MM.1S (cell line): ENCODE measurements around the gene TCP11.

Experiments
- EZH2 ChIP-seq: fragments of 300-600 bp; sonication (generic); optimal IDR thresholded peaks from 2 replicates; pipeline ENCODE3; 2017; ENCODE audit warnings: low read depth, mild to moderate bottlenecking, antibody characterized with exemption, low read length, mixed read lengths
- TF ChIP-seq, protein P1 (sequence below): fragments of 300-600 bp; sonication (generic); IDR thresholded peaks from 2 replicates; pipeline ENCODE4 v1.5.1; 2016; ENCODE audit warnings: antibody characterized with exemption, low read length, mixed read lengths

DNA sequence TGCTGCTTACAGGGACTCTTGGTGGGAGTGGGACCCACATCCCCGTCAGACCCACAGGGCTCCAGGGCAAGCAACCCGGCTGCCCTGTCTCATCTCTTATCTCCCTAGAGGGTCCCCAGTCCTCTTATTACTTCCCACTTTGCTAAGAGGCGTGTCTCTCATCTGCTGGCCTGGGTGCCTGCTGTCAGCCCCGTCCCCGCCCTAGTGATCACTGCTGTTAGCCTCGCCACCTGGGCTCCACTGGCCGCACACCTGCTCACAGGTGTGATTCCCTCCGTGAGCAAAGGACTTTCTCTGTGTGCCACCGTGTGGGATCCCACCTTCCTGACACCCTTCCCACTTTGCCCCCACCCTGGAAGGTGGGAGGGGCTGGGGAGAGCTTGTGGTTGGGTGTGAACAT, 57.6 kb downstream of the TCP11 start:
- no peak for TF ChIP-seq EZH2
- TF ChIP-seq, protein P1, sequence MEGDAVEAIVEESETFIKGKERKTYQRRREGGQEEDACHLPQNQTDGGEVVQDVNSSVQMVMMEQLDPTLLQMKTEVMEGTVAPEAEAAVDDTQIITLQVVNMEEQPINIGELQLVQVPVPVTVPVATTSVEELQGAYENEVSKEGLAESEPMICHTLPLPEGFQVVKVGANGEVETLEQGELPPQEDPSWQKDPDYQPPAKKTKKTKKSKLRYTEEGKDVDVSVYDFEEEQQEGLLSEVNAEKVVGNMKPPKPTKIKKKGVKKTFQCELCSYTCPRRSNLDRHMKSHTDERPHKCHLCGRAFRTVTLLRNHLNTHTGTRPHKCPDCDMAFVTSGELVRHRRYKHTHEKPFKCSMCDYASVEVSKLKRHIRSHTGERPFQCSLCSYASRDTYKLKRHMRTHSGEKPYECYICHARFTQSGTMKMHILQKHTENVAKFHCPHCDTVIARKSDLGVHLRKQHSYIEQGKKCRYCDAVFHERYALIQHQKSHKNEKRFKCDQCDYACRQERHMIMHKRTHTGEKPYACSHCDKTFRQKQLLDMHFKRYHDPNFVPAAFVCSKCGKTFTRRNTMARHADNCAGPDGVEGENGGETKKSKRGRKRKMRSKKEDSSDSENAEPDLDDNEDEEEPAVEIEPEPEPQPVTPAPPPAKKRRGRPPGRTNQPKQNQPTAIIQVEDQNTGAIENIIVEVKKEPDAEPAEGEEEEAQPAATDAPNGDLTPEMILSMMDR = no peak
